Measurements from ENCODE around the gene HTRA1. TPM values are rescaled to one million over a fixed set of nuclear protein-coding genes. Genes with fewer than 3 reads are reported as not detected.

Gene HTRA1
- total RNA-seq, 8 experiments from 2014 or later = 0.55 to 186 (median 5.3) TPM

GRCh38 chr10:122494173-122494820, 32.9 kb downstream of the HTRA1 start:
- in situ Hi-C loops (cut with MboI; ENCODE audit: low pct_unique_long_range_greater_than_20kb in 2 of 9, low sequenced_read_pairs in 9 of 9, unreplicated experiment in 9 of 9) = no loop called here
- H3K27ac ChIP-seq = no peak overlapping the region
- ATAC-seq (replicated peaks in 6 of 8) = no peak
- 40 to 85% (median 70%) methylated on average over 1 to 13 of the region's 20 CpGs; no CpG with 5 or more reads in 4 of the 10 experiments for WGBS, 10 experiments
- H3K4me1 ChIP-seq (replicated peaks in 1 of 2) = peaks cover 6 to 13% of the 10 kb centered on the region in 2 donors
- H3K4me3 ChIP-seq = no peak overlapping the region

GRCh38 chr10:122494833-122495232, 33.5 kb downstream of the HTRA1 start:
- 0 to 100% (median 67%) methylated on average over 1 to 6 of the region's 14 CpGs; no CpG with 5 or more reads in 2 of the 10 experiments for WGBS, 10 experiments
- in situ Hi-C loops (cut with MboI; ENCODE audit: low pct_unique_long_range_greater_than_20kb in 2 of 9, low sequenced_read_pairs in 9 of 9, unreplicated experiment in 9 of 9) = no loop called here
- peaks cover 6 to 13% of the 10 kb centered on the region in 2 donors for H3K4me1 ChIP-seq (replicated peaks in 1 of 2)
- no peak overlapping the region for H3K4me3 ChIP-seq
- peak in 3 of 8 experiments; percentile 21 to 86 (median 69) for ATAC-seq (replicated peaks in 6 of 8)
- no peak overlapping the region for H3K27ac ChIP-seq

GRCh38 chr10:122495406-122496340, 34.3 kb downstream of the HTRA1 start:
- WGBS, 10 experiments = 45 to 91% (median 70%) methylated on average over 2 to 11 of the region's 12 CpGs
- no peak overlapping the region for H3K4me3 ChIP-seq
- peak in 3 of 8 experiments; percentile 5 to 49 (median 9) for ATAC-seq (replicated peaks in 6 of 8)
- H3K27ac ChIP-seq = no peak overlapping the region
- peaks cover 6 to 13% of the 10 kb centered on the region in 2 donors for H3K4me1 ChIP-seq (replicated peaks in 1 of 2)
- in situ Hi-C loops (cut with MboI; ENCODE audit: low pct_unique_long_range_greater_than_20kb in 2 of 9, low sequenced_read_pairs in 9 of 9, unreplicated experiment in 9 of 9) = no loop called here

- Histone ChIP-seq H3K4me1 (replicated peaks in 1 of 2) (peaks cover 6 to 7% of the 10 kb centered on the region in 2 donors), H3K27ac (no peak overlapping the region), H3K4me3 (no peak overlapping the region)
- 40 to 100% (median 100%) methylated on average over 1 of the region's 2 CpGs; no CpG with 5 or more reads in 5 of the 10 experiments for WGBS, 10 experiments
- in situ Hi-C loops (cut with MboI; ENCODE audit: low pct_unique_long_range_greater_than_20kb in 2 of 9, low sequenced_read_pairs in 9 of 9, unreplicated experiment in 9 of 9) = no loop called here
- no peak for ATAC-seq (replicated peaks in 6 of 8)
Observed at GRCh38 chr10:122497241-122497640, 35.9 kb downstream of the HTRA1 start.

- in situ Hi-C loops (cut with MboI; ENCODE audit: low pct_unique_long_range_greater_than_20kb in 2 of 9, low sequenced_read_pairs in 9 of 9, unreplicated experiment in 9 of 9) = no loop called here
- Histone ChIP-seq H3K4me1 (replicated peaks in 1 of 2) (peaks cover 6 to 7% of the 10 kb centered on the region in 2 donors), H3K27ac (no peak overlapping the region), H3K4me3 (no peak overlapping the region)
- peak in 2 of 8 experiments; percentile 5 to 54 for ATAC-seq (replicated peaks in 6 of 8)
- 42 to 100% (median 73%) methylated on average over 3 to 4 of the region's 5 CpGs; no CpG with 5 or more reads in 5 of the 10 experiments for WGBS, 10 experiments
Observed at GRCh38 chr10:122498521-122498920, 37.2 kb downstream of the HTRA1 start.

GRCh38 chr10:122499012-122499411, 37.7 kb downstream of the HTRA1 start:
- no peak for ATAC-seq (replicated peaks in 6 of 8)
- Histone ChIP-seq H3K27ac (no peak overlapping the region), H3K4me3 (no peak overlapping the region), H3K4me1 (replicated peaks in 1 of 2) (peaks cover 6 to 7% of the 10 kb centered on the region in 2 donors)
- in situ Hi-C loops (cut with MboI; ENCODE audit: low pct_unique_long_range_greater_than_20kb in 2 of 9, low sequenced_read_pairs in 9 of 9, unreplicated experiment in 9 of 9) = no loop called here
- 20 to 100% (median 51%) methylated on average over 1 to 7 of the region's 8 CpGs; no CpG with 5 or more reads in 2 of the 10 experiments for WGBS, 10 experiments

- ATAC-seq (replicated peaks in 6 of 8) = peak in 3 of 8 experiments; percentile 26 to 55 (median 48)
- in situ Hi-C loops (cut with MboI; ENCODE audit: low pct_unique_long_range_greater_than_20kb in 2 of 9, low sequenced_read_pairs in 9 of 9, unreplicated experiment in 9 of 9) = no loop called here
- Histone ChIP-seq H3K4me3 (no peak overlapping the region), H3K27ac (no peak overlapping the region), H3K4me1 (replicated peaks in 1 of 2) (peaks cover 6 to 7% of the 10 kb centered on the region in 2 donors)
- 0 to 98% (median 71%) methylated on average over 1 to 5 of the region's 5 CpGs; no CpG with 5 or more reads in 4 of the 10 experiments for WGBS, 10 experiments
Observed at GRCh38 chr10:122499491-122499941, 38.2 kb downstream of the HTRA1 start.

- H3K4me1 ChIP-seq (replicated peaks in 1 of 2) = peaks cover 4 to 5% of the 10 kb centered on the region in 2 donors
Observed at GRCh38 chr10:122500194-122500593, 38.8 kb downstream of the HTRA1 start.

GRCh38 chr10:122500726-122501125, 39.4 kb downstream of the HTRA1 start:
- in situ Hi-C loops (cut with MboI; ENCODE audit: low pct_unique_long_range_greater_than_20kb in 2 of 9, low sequenced_read_pairs in 9 of 9, unreplicated experiment in 9 of 9) = no loop called here
- WGBS, 10 experiments = 80 to 83% methylated on average over 2 to 3 of the region's 6 CpGs; no CpG with 5 or more reads in 8 of the 10 experiments
- Histone ChIP-seq H3K4me3 (no peak overlapping the region), H3K27ac (no peak overlapping the region), H3K4me1 (replicated peaks in 1 of 2) (no peaks in the 10 kb centered on the region)
- ATAC-seq (replicated peaks in 6 of 8) = no peak

More at GRCh38 chr10:122500194-122500593, 38.8 kb downstream of the HTRA1 start:
- in situ Hi-C loops (cut with MboI; ENCODE audit: low pct_unique_long_range_greater_than_20kb in 2 of 9, low sequenced_read_pairs in 9 of 9, unreplicated experiment in 9 of 9) = no loop called here
- WGBS, 10 experiments = 50 to 100% (median 75%) methylated on average over 1 to 5 of the region's 5 CpGs; no CpG with 5 or more reads in 3 of the 10 experiments
- ATAC-seq (replicated peaks in 6 of 8) = no peak
- Histone ChIP-seq H3K27ac (no peak overlapping the region), H3K4me3 (no peak overlapping the region)

- WGBS, 10 experiments = 80 to 100% (median 90%) methylated on average over 1 to 4 of the region's 13 CpGs; no CpG with 5 or more reads in 5 of the 10 experiments
- H3K4me1 ChIP-seq (replicated peaks in 1 of 2) = no peaks in the 10 kb centered on the region
- ATAC-seq (replicated peaks in 6 of 8) = no peak
- in situ Hi-C loops (cut with MboI; ENCODE audit: low pct_unique_long_range_greater_than_20kb in 2 of 9, low sequenced_read_pairs in 9 of 9, unreplicated experiment in 9 of 9) = no loop called here
- H3K27ac ChIP-seq = no peak overlapping the region
- no peak overlapping the region for H3K4me3 ChIP-seq
Observed at GRCh38 chr10:122503012-122503411, 41.7 kb downstream of the HTRA1 start.

- H3K4me3 ChIP-seq = no peak overlapping the region
- no peak overlapping the region for H3K27ac ChIP-seq
- 75 to 100% (median 87%) methylated on average over 1 to 8 of the region's 17 CpGs; no CpG with 5 or more reads in 3 of the 10 experiments for WGBS, 10 experiments
- H3K4me1 ChIP-seq (replicated peaks in 1 of 2) = no peaks in the 10 kb centered on the region
- no peak for ATAC-seq (replicated peaks in 6 of 8)
- in situ Hi-C loops (cut with MboI; ENCODE audit: low pct_unique_long_range_greater_than_20kb in 2 of 9, low sequenced_read_pairs in 9 of 9, unreplicated experiment in 9 of 9) = no loop called here
Observed at GRCh38 chr10:122503886-122504609, 42.7 kb downstream of the HTRA1 start.

GRCh38 chr10:122504610-122504950, 43.2 kb downstream of the HTRA1 start:
- no peak overlapping the region for H3K4me3 ChIP-seq
- no peak overlapping the region for H3K27ac ChIP-seq

More at GRCh38 chr10:122504610-122504950, 43.2 kb downstream of the HTRA1 start:
- 60 to 92% methylated on average over 1 to 4 of the region's 6 CpGs; no CpG with 5 or more reads in 8 of the 10 experiments for WGBS, 10 experiments
- in situ Hi-C loops (cut with MboI; ENCODE audit: low pct_unique_long_range_greater_than_20kb in 2 of 9, low sequenced_read_pairs in 9 of 9, unreplicated experiment in 9 of 9) = no loop called here
- no peaks in the 10 kb centered on the region for H3K4me1 ChIP-seq (replicated peaks in 1 of 2)
- ATAC-seq (replicated peaks in 6 of 8) = peak; percentile 18 to 100 (median 94)

Data from motor neuron (in vitro differentiated cells).